HEK293 (cell line): Measurements from ENCODE around the gene TSPYL4.
A peak's percentile ranks its signal among the peaks of the same experiment; 100 is the strongest.

Experiments
- GFI1B ChIP-seq: fragments of 450-650 bp; formaldehyde crosslinking; IDR thresholded peaks from 2 replicates; pipeline ENCODE4 v1.5.1; 2016; ENCODE audit warnings: missing biosample characterization, missing genetic modification characterization
- HOXC10 ChIP-seq: sonication (generic); formaldehyde crosslinking; IDR thresholded peaks from 2 replicates; pipeline ENCODE4 v1.8.1; 2023; ENCODE audit warnings: mild to moderate bottlenecking, missing genetic modification reagents
- INSM2 ChIP-seq: fragments of 450-650 bp; formaldehyde crosslinking; IDR thresholded peaks from 2 replicates; pipeline ENCODE4 v1.5.1; 2016; ENCODE audit warnings: missing biosample characterization, missing genetic modification characterization
- MYNN ChIP-seq: fragments of 450-650 bp; formaldehyde crosslinking; IDR thresholded peaks from 2 replicates; pipeline ENCODE4 v1.5.1; 2016; ENCODE audit warnings: missing biosample characterization, missing genetic modification characterization, borderline replicate concordance
- MZF1 ChIP-seq: fragments of 450-650 bp; formaldehyde crosslinking; IDR thresholded peaks from 2 replicates; pipeline ENCODE4 v1.5.1; 2017; ENCODE audit warnings: missing biosample characterization, missing genetic modification characterization, borderline replicate concordance
- OVOL3 ChIP-seq: fragments of 450-650 bp; formaldehyde crosslinking; IDR thresholded peaks from 2 replicates; pipeline ENCODE4 v1.5.1; 2016; ENCODE audit warnings: missing biosample characterization, missing genetic modification characterization
- PRDM10 ChIP-seq: fragments of 450-650 bp; formaldehyde crosslinking; IDR thresholded peaks from 2 replicates; pipeline ENCODE4 v1.5.1; 2016; ENCODE audit warnings: missing biosample characterization, missing genetic modification characterization
- SP7 ChIP-seq: fragments of 450-650 bp; formaldehyde crosslinking; IDR thresholded peaks from 2 replicates; pipeline ENCODE4 v1.5.1; 2016; ENCODE audit warnings: missing biosample characterization, missing genetic modification characterization
- WT1 ChIP-seq: fragments of 450-650 bp; formaldehyde crosslinking; IDR thresholded peaks from 2 replicates; pipeline ENCODE4 v1.5.1; 2016; ENCODE audit warnings: missing biosample characterization, missing genetic modification characterization
- YY1 ChIP-seq: fragments of 450-650 bp; formaldehyde crosslinking; IDR thresholded peaks from 2 replicates; pipeline ENCODE4 v1.5.1; 2018; ENCODE audit warnings: missing biosample characterization, missing genetic modification characterization
- ZBTB26 ChIP-seq: fragments of 450-650 bp; formaldehyde crosslinking; optimal IDR thresholded peaks from 2 replicates; pipeline ENCODE3; 2016; ENCODE audit warnings: missing biosample characterization, mild to moderate bottlenecking, missing genetic modification characterization
- ZEB2 ChIP-seq: fragments of 450-650 bp; formaldehyde crosslinking; IDR thresholded peaks from 2 replicates; pipeline ENCODE4 v1.5.1; 2016; ENCODE audit warnings: missing biosample characterization, missing genetic modification characterization
- ZFP69B ChIP-seq: fragments of 450-650 bp; formaldehyde crosslinking; IDR thresholded peaks from 2 replicates; pipeline ENCODE4 v1.5.1; 2016; ENCODE audit warnings: missing biosample characterization, missing genetic modification characterization
- ZNF140 ChIP-seq: fragments of 450-650 bp; formaldehyde crosslinking; IDR thresholded peaks from 2 replicates; pipeline ENCODE4 v1.5.1; 2016; ENCODE audit warnings: missing biosample characterization, missing genetic modification characterization
- ZNF155 ChIP-seq: fragments of 450-650 bp; formaldehyde crosslinking; IDR thresholded peaks from 2 replicates; pipeline ENCODE4 v1.5.1; 2016; ENCODE audit warnings: missing biosample characterization, missing genetic modification characterization
- ZNF157 ChIP-seq: fragments of 450-650 bp; formaldehyde crosslinking; IDR thresholded peaks from 2 replicates; pipeline ENCODE4 v1.5.1; 2016; ENCODE audit warnings: missing biosample characterization, missing genetic modification characterization
- ZNF169 ChIP-seq: fragments of 450-650 bp; formaldehyde crosslinking; IDR thresholded peaks from 2 replicates; pipeline ENCODE4 v1.5.1; 2016; ENCODE audit warnings: missing biosample characterization, missing genetic modification characterization
- ZNF174 ChIP-seq: fragments of 450-650 bp; formaldehyde crosslinking; IDR thresholded peaks from 2 replicates; pipeline ENCODE4 v1.5.0; 2017; ENCODE audit warnings: missing biosample characterization, mild to moderate bottlenecking, missing genetic modification characterization
- ZNF18 ChIP-seq: fragments of 450-650 bp; formaldehyde crosslinking; IDR thresholded peaks from 2 replicates; pipeline ENCODE4 v1.5.1; 2016; ENCODE audit warnings: missing biosample characterization, missing genetic modification characterization
- ZNF184 ChIP-seq: fragments of 450-650 bp; IDR thresholded peaks from 2 replicates; pipeline ENCODE4 v1.5.1; 2018; ENCODE audit warnings: missing biosample characterization, mild to moderate bottlenecking, missing genetic modification characterization
- ZNF211 ChIP-seq: fragments of 450-650 bp; formaldehyde crosslinking; IDR thresholded peaks from 2 replicates; pipeline ENCODE4 v1.5.1; 2016; ENCODE audit warnings: low read depth, missing biosample characterization, missing genetic modification characterization
- ZNF223 ChIP-seq: fragments of 450-650 bp; formaldehyde crosslinking; IDR thresholded peaks from 2 replicates; pipeline ENCODE4 v1.5.1; 2016; ENCODE audit warnings: missing biosample characterization, missing genetic modification characterization
- ZNF248 ChIP-seq: fragments of 450-650 bp; formaldehyde crosslinking; IDR thresholded peaks from 2 replicates; pipeline ENCODE4 v1.5.1; 2017; ENCODE audit warnings: missing biosample characterization, missing genetic modification characterization
- ZNF350 ChIP-seq: fragments of 450-650 bp; formaldehyde crosslinking; IDR thresholded peaks from 2 replicates; pipeline ENCODE4 v1.5.0; 2017; ENCODE audit warnings: missing biosample characterization, mild to moderate bottlenecking, missing genetic modification characterization
- ZNF416 ChIP-seq: fragments of 450-650 bp; formaldehyde crosslinking; IDR thresholded peaks from 2 replicates; pipeline ENCODE4 v1.5.1; 2016; ENCODE audit warnings: missing biosample characterization, missing genetic modification characterization
- ZNF423 ChIP-seq: fragments of 450-650 bp; formaldehyde crosslinking; IDR thresholded peaks from 2 replicates; pipeline ENCODE4 v1.5.1; 2016; ENCODE audit warnings: missing biosample characterization, missing genetic modification characterization
- ZNF610 ChIP-seq: fragments of 450-650 bp; formaldehyde crosslinking; IDR thresholded peaks from 2 replicates; pipeline ENCODE4 v1.5.1; 2016; ENCODE audit warnings: missing biosample characterization, missing genetic modification characterization, borderline replicate concordance
- ZNF624 ChIP-seq: fragments of 450-650 bp; formaldehyde crosslinking; IDR thresholded peaks from 2 replicates; pipeline ENCODE4 v1.5.1; 2017; ENCODE audit warnings: missing biosample characterization, missing genetic modification characterization
- ZNF639 ChIP-seq: fragments of 450-650 bp; formaldehyde crosslinking; IDR thresholded peaks from 2 replicates; pipeline ENCODE4 v1.5.1; 2016; ENCODE audit warnings: missing biosample characterization, missing genetic modification characterization
- ZNF660 ChIP-seq: fragments of 450-650 bp; IDR thresholded peaks from 2 replicates; pipeline ENCODE4 v1.5.1; 2018; ENCODE audit warnings: missing biosample characterization, mild to moderate bottlenecking, missing genetic modification characterization
- ZNF677 ChIP-seq: fragments of 450-650 bp; IDR thresholded peaks from 2 replicates; pipeline ENCODE4 v1.5.0; 2018; ENCODE audit warnings: missing biosample characterization, mild to moderate bottlenecking, missing genetic modification characterization, moderate library complexity

TSPYL4 gene

GRCh38 chr6:116253505-116254296, at the start of gene TSPYL4 (continued):
- TF ChIP-seq ZNF211: no peak
- no peak; the same call in 1 of the 2 replicates for TF ChIP-seq ZNF610 (tag by site-specific recombination)
- TF ChIP-seq YY1 (tag by site-specific recombination): peak; percentile 67; the same call in 1 of the 2 replicates
- TF ChIP-seq OVOL3 (tag by site-specific recombination): no peak; the same call in 1 of the 2 replicates
- no peak for TF ChIP-seq ZNF423 (tag by site-specific recombination)
- peak; percentile 13; the same call in 1 of the 2 replicates for TF ChIP-seq INSM2
- TF ChIP-seq ZNF169 (tag by site-specific recombination): no peak
- TF ChIP-seq ZNF155 (tag by site-specific recombination): no peak
- no peak; the same call in none of the 2 replicates for TF ChIP-seq ZFP69B
- peak; percentile 37 for TF ChIP-seq ZBTB26 (tag by site-specific recombination)
- TF ChIP-seq MZF1 (tag by site-specific recombination): no peak
- TF ChIP-seq PRDM10 (tag by site-specific recombination): 0 out of 2 replicates have a peak, but pooled peaks have one; percentile 41
- TF ChIP-seq ZNF416 (tag by site-specific recombination): no peak
- no peak for TF ChIP-seq ZNF248
- TF ChIP-seq SP7 (tag by site-specific recombination): peak; percentile 43; the same call in 1 of the 2 replicates
- TF ChIP-seq ZNF18 (tag by site-specific recombination): no peak
- no peak for TF ChIP-seq ZNF624 (tag by site-specific recombination)
- peak; percentile 65; the same call in 1 of the 2 replicates for TF ChIP-seq ZEB2 (tag by site-specific recombination)
- no peak for TF ChIP-seq GFI1B (tag by site-specific recombination)
- TF ChIP-seq ZNF350 (tag by site-specific recombination): no peak
- TF ChIP-seq ZNF174 (tag by site-specific recombination): no peak
- TF ChIP-seq ZNF639 (tag by site-specific recombination): no peak
- no peak for TF ChIP-seq ZNF140 (tag by site-specific recombination)
- peak; percentile 21; the same call in 1 of the 2 replicates for TF ChIP-seq WT1 (tag by site-specific recombination)
- TF ChIP-seq ZNF677 (tag by site-specific recombination): no peak
- TF ChIP-seq HOXC10: no peak
- TF ChIP-seq MYNN (tag by site-specific recombination): 0 out of 2 replicates have a peak, but pooled peaks have one; percentile 38
- no peak; the same call in 1 of the 2 replicates for TF ChIP-seq ZNF660 (tag by site-specific recombination)
- TF ChIP-seq ZNF223 (tag by site-specific recombination): no peak
- no peak for TF ChIP-seq ZNF157 (tag by site-specific recombination)
- TF ChIP-seq ZNF184: no peak
